Kidney (tissue), 14 donors: Measurements from ENCODE around the gene PJVK. TPM values are rescaled to one million over a fixed set of nuclear protein-coding genes. Genes with fewer than 3 reads are reported as not detected.

Source experiments
- DNase-seq, 5 donors: peaks; one replicate each; pipeline ENCODE4 v3.0.0-alpha.2; 2013 to 2020
- FAIRE-seq: peaks from 2 replicates; lab custom pipeline; 2012; peaks lifted over from hg19 to GRCh38; lab: Jason Lieb, UNC
- H3K27ac ChIP-seq, 2 donors: one replicate each; pipeline ENCODE4 v1.7.0; 2013; ENCODE audit warnings: low read depth in 2 of 2, low read length in 2 of 2, inconsistent platforms in 1 of 2
- H3K27me3 ChIP-seq: one replicate; pipeline ENCODE4 v1.7.1; 2013; ENCODE audit warnings: low read length, inconsistent platforms; ENCODE audit not compliant: control insufficient read depth, insufficient read depth
- H3K36me3 ChIP-seq, 3 donors: one replicate each; pipeline versions ENCODE4 v1.7.0 to v1.7.1; 2013; ENCODE audit warnings: low read length in 3 of 3, control low read depth in 1 of 3, inconsistent platforms in 1 of 3; ENCODE audit not compliant: insufficient read depth in 3 of 3, control insufficient read depth in 2 of 3
- H3K4me1 ChIP-seq, 3 donors: one replicate each; pipeline versions ENCODE4 v1.7.0 to v1.7.1; 2013; ENCODE audit warnings: low read length in 3 of 3, inconsistent platforms in 1 of 3, low read depth in 1 of 3; ENCODE audit not compliant: control insufficient read depth in 2 of 3, insufficient read depth in 2 of 3
- H3K4me3 ChIP-seq, 3 donors: one replicate each; pipeline versions ENCODE4 v1.7.0 to v1.8.1; 2013; ENCODE audit warnings: low read length in 3 of 3, control low read depth in 1 of 3, inconsistent platforms in 1 of 3
- H3K9ac ChIP-seq, 3 donors: one replicate each; pipeline versions ENCODE4 v1.7.0 to v1.7.1; 2013; ENCODE audit warnings: low read length in 3 of 3, control low read depth in 1 of 3, inconsistent platforms in 1 of 3
- H3K9me3 ChIP-seq, 3 donors: one replicate each; pipeline versions ENCODE4 v1.7.0 to v1.7.1; 2013; ENCODE audit warnings: low read length in 3 of 3, control low read depth in 1 of 3, inconsistent platforms in 1 of 3; ENCODE audit not compliant: control insufficient read depth in 2 of 3, insufficient read depth in 1 of 3
- intact Hi-C: fragments of 100-400 bp; cut with DNase I; formaldehyde crosslinking; loops from one replicate; pipeline ENCODE4 v1.11.1; 2022
- polyA plus RNA-seq: library from polyadenylated mRNA; stranded (reverse); fragments of 350-450 nt; fragmentation: Illumina TruSeq; extraction: RNeasy Lipid Tissue Mini Kit (QIAGEN cat#74804); gene quantifications from one replicate; pipeline ENCODE4 v1.2.3, GENCODE V29; 2014; ENCODE audit warnings: low read depth, low replicate concordance; ENCODE audit not compliant: insufficient read depth
- total RNA-seq: library from RNA; stranded (reverse); fragmentation: NEBNext Ultra II Directional; extraction: Animal tissue kit (Norgen Biotek cat#: 25700); gene quantifications from one replicate; pipeline ENCODE4 v1.2.1, GENCODE V29; 2021
- TF ChIP-seq, protein P1 (sequence below): IDR thresholded peaks from 3 replicates; pipeline ENCODE4 v1.5.1; 2012; ENCODE audit warnings: mild to moderate bottlenecking, moderate library complexity, borderline replicate concordance; ENCODE audit not compliant: insufficient read depth; ENCODE audit errors: extremely low read depth
- donor health status: control.
- donor health status: control.
- donor health status: control.
- donor health status: control.
- donor health status: control.
- donor health status: DM: yes; HTN: yes; CAD: no.
- donor health status: Normal renal cell carcinoma (clear cell type).

The PJVK gene
- total and polyA plus RNA-seq, 2 donors from 2014 or later = 4.3 to 6.2 TPM

DNA sequence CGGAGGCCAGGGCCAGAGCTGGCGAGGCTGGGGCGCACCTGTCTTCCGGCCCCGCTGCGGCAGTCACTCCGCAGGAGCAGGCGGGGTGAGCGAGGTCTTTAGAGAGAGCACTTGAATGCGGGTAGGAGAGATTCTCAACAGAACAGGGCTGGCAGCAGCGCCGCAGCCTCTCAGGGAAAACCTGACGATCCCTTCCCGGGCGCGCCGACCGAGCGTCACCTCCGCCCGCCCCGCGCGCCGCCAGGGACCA is 729 bp upstream of the PJVK start:
- intact Hi-C loops = no loop called here
- Histone ChIP-seq H3K27me3 (no peaks in the 10 kb centered on the region), H3K4me1 (peaks cover 8 to 11% (median 8%) of the 10 kb centered on the region in 3 donors), H3K9me3 (no peaks in the 10 kb centered on the region), H3K9ac (peak overlapping the region; percentile 45 to 83 (median 70)), H3K27ac (peak overlapping the region; percentile 98 to 99), H3K36me3 (peaks cover 4 to 8% (median 6%) of the 10 kb centered on the region in 3 donors), H3K4me3 (peak overlapping the region; percentile 77 to 88 (median 78))
- DNase-seq (no peak), FAIRE-seq (no peak)
- TF ChIP-seq, protein P1, sequence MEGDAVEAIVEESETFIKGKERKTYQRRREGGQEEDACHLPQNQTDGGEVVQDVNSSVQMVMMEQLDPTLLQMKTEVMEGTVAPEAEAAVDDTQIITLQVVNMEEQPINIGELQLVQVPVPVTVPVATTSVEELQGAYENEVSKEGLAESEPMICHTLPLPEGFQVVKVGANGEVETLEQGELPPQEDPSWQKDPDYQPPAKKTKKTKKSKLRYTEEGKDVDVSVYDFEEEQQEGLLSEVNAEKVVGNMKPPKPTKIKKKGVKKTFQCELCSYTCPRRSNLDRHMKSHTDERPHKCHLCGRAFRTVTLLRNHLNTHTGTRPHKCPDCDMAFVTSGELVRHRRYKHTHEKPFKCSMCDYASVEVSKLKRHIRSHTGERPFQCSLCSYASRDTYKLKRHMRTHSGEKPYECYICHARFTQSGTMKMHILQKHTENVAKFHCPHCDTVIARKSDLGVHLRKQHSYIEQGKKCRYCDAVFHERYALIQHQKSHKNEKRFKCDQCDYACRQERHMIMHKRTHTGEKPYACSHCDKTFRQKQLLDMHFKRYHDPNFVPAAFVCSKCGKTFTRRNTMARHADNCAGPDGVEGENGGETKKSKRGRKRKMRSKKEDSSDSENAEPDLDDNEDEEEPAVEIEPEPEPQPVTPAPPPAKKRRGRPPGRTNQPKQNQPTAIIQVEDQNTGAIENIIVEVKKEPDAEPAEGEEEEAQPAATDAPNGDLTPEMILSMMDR = no peak

DNA sequence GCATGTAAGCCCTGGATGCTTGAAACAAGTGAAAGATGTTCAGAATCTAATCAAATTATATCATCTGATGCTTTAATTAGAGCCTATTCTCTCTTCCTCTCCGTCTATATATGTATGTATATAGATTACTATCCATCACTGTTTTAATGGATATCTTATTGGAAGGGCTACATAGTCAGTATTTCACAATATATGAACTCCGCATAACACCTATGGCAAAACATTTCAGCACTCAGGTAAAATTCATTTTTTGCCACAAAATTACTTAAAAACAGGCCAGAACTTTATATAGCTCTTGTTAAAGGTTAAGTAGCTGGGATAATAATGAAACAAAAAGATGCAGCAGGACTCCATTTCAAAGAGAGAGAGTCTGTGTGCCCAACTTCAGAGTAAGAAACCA is 1.2 kb downstream of the PJVK start:
- Histone ChIP-seq H3K36me3 (peaks cover 0 to 3% (median 3%) of the 10 kb centered on the region in 3 donors), H3K9me3 (no peaks in the 10 kb centered on the region), H3K27ac (no peak overlapping the region), H3K4me1 (peaks cover 8 to 11% (median 8%) of the 10 kb centered on the region in 3 donors), H3K4me3 (no peak overlapping the region), H3K9ac (no peak overlapping the region), H3K27me3 (no peaks in the 10 kb centered on the region)
- DNase-seq = no peak
- no peak for FAIRE-seq
- intact Hi-C loops = no loop called here
- TF ChIP-seq, protein P1 = no peak

DNA sequence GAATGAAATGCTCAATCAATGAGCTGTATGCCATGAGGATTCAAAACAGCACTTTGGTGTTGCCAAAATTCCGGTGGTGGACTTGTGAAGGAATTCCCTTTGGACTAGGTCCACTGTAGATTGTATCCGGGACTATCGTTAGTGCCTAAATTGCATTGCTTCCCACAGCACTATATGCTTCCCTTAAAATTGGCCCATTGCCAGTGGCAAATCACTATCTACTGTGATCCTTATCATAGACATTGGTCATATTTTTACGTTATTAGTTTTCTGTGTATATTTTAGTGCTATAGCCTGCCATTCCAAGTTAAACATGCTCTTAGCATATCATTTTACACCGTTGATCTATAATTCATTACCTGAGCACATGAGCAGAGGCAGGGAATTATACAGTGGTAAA is 1.7 kb downstream of the PJVK start:
- H3K4me3 ChIP-seq = no peak overlapping the region
- TF ChIP-seq, protein P1 = no peak
- intact Hi-C loops = no loop called here
- no peak overlapping the region for H3K9ac ChIP-seq
- H3K27me3 ChIP-seq = no peaks in the 10 kb centered on the region
- H3K36me3 ChIP-seq = peaks cover 0 to 3% (median 2%) of the 10 kb centered on the region in 3 donors
- peaks cover 8 to 11% (median 8%) of the 10 kb centered on the region in 3 donors for H3K4me1 ChIP-seq
- no peak for DNase-seq
- no peak for FAIRE-seq
- H3K27ac ChIP-seq = no peak overlapping the region
- no peaks in the 10 kb centered on the region for H3K9me3 ChIP-seq

DNA sequence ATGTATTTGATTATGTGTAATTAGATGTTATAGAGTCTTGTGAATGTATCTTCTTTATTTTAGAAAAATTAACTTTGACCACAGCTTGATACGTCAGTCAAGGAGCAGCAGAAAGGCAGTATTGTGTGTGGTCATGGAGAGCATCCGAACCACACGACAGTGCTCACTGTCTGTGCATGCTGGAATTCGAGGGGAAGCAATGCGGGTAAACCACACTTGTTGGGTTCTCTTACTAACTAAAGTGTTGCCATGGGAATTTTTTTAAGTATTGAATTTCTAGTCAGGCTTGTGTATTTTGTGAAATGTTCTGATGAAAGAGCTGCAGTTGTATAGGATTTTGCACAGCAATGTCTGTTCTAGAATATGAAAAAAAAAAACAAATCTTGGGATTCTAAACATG is 4.8 kb downstream of the PJVK start:
- Histone ChIP-seq H3K9me3 (no peaks in the 10 kb centered on the region), H3K27me3 (no peaks in the 10 kb centered on the region), H3K36me3 (no peaks in the 10 kb centered on the region), H3K4me1 (peaks cover 0 to 3% (median 0%) of the 10 kb centered on the region in 3 donors), H3K4me3 (no peak overlapping the region), H3K27ac (no peak overlapping the region), H3K9ac (no peak overlapping the region)
- DNase-seq (no peak), FAIRE-seq (no peak)
- TF ChIP-seq, protein P1 = no peak
- intact Hi-C loops = no loop called here
